Upper lobe of right lung (tissue), 1 donor: Measurements from ENCODE around the gene TNPO3. TPM values are rescaled to one million over a fixed set of nuclear protein-coding genes. Genes with fewer than 3 reads are reported as not detected.
"Not testable (repeated sequence)": the region's sequence is repeated elsewhere in the genome, so short reads cannot be mapped to it uniquely, and the experiment has no call there.

Experiments
- ATAC-seq: fragments of 200-7000 bp; cut with Tn5 transposase; one replicate; pipeline ENCODE4 v1.9.1; 2020; ENCODE audit warnings: mild to moderate bottlenecking, moderate library complexity
- DNase-seq: peaks from one replicate; pipeline ENCODE4 v3.0.0-alpha.2; 2020
- H3K27ac ChIP-seq: fragments of 200-600 bp; one replicate; pipeline ENCODE4 v1.8.0; 2022
- H3K27me3 ChIP-seq: fragments of 200-600 bp; one replicate; pipeline ENCODE4 v1.8.0; 2022; ENCODE audit warnings: mild to moderate bottlenecking
- H3K36me3 ChIP-seq: fragments of 200-600 bp; one replicate; pipeline ENCODE4 v1.8.0; 2022
- H3K4me1 ChIP-seq: fragments of 200-600 bp; one replicate; pipeline ENCODE4 v1.8.0; 2022
- H3K4me3 ChIP-seq: fragments of 200-600 bp; one replicate; pipeline ENCODE4 v1.8.0; 2022; ENCODE audit warnings: mild to moderate bottlenecking
- H3K9me3 ChIP-seq: fragments of 200-600 bp; one replicate; pipeline ENCODE4 v1.8.0; 2022
- intact Hi-C: fragments of 100-400 bp; cut with DNase I; formaldehyde crosslinking; loops from one replicate; pipeline ENCODE4 v1.11.0; 2022
- total RNA-seq: library from RNA; stranded (reverse); fragmentation: NEBNext Ultra II Directional; extraction: Animal tissue kit (Norgen Biotek cat#: 25700); gene quantifications from one replicate; pipeline ENCODE4 v1.2.1, GENCODE V29; 2021
- TF ChIP-seq, protein P1 (sequence below): fragments of 200-600 bp; IDR thresholded peaks from one replicate; pipeline ENCODE4 v1.8.0; 2022; ENCODE audit warnings: antibody characterized with exemption
- donor health status: DM: no; HTN: yes; CAD: no; lungs with severe emphysema.

Gene TNPO3
- total RNA-seq, 1 donor from 2014 or later, result 31.1 TPM

DNA sequence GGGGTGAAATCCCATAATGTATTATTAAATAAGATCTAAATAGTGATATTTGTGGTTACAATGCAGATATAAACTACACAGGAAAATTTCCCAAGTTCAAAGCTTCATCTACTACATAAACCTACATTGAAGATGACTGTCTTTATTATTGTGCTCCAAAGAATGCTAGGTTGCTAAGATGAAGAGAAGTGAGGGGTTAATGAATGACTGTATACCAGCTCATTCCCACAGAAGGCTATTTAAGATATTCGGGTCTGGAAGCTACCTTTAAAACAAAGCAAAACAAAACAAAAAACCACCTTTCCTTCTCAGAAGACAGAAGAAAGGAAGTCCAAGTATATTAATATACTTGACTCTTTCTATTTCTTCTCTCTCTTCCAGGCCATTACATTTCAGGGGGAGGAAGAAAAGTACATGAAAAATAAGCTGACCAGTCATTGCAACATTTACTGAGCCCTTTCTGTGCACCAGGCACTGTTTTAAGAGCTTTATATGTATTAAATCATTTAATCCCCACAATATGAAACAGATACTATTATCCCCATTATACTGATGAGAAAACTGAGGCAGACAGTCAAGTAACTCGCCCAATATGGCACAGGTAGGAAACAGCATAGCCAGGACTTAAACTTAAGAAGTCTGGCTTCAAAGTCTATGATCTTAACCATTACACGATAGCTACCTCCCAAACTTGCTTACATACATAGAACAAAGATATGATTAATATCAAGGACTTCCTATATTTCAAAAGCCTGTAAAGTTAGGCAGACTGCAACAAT lies 48.1 kb downstream of the TNPO3 start:
- Histone ChIP-seq H3K9me3 (no peaks in the 10 kb centered on the region), H3K4me1 (peaks cover 5% of the 10 kb centered on the region), H3K27me3 (no peaks in the 10 kb centered on the region), H3K27ac (no peak overlapping the region), H3K36me3 (peaks cover 41% of the 10 kb centered on the region), H3K4me3 (no peak overlapping the region)
- TF ChIP-seq, protein P1, sequence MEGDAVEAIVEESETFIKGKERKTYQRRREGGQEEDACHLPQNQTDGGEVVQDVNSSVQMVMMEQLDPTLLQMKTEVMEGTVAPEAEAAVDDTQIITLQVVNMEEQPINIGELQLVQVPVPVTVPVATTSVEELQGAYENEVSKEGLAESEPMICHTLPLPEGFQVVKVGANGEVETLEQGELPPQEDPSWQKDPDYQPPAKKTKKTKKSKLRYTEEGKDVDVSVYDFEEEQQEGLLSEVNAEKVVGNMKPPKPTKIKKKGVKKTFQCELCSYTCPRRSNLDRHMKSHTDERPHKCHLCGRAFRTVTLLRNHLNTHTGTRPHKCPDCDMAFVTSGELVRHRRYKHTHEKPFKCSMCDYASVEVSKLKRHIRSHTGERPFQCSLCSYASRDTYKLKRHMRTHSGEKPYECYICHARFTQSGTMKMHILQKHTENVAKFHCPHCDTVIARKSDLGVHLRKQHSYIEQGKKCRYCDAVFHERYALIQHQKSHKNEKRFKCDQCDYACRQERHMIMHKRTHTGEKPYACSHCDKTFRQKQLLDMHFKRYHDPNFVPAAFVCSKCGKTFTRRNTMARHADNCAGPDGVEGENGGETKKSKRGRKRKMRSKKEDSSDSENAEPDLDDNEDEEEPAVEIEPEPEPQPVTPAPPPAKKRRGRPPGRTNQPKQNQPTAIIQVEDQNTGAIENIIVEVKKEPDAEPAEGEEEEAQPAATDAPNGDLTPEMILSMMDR, result no peak
- intact Hi-C loops, result no loop called here
- DNase-seq (no peak), ATAC-seq (no peak)

DNA sequence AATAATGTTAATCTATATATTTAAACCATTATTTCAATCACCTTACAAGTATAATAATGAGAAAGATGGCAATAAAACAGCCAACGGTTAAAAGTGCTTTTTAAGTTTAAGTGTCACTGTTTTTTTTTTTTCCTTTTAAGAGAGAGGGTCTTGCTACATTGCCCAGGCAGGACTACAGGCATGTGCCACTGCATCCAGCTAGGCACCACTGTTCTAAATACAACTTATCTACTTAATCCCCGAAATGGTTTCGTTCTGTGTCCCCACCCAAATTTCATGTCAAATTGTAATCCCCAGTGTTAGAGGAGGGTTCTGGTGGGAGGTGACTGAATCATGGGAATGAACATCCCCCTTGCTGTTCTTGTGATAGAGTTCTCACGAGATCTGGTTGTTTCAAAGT lies 49.7 kb downstream of the TNPO3 start:
- Histone ChIP-seq H3K4me1 (peaks cover 5% of the 10 kb centered on the region), H3K4me3 (no peak overlapping the region), H3K27ac (no peak overlapping the region), H3K36me3 (peaks cover 47% of the 10 kb centered on the region), H3K27me3 (no peaks in the 10 kb centered on the region), H3K9me3 (no peaks in the 10 kb centered on the region)
- TF ChIP-seq, protein P1, result no peak
- ATAC-seq (no peak), DNase-seq (no peak)
- intact Hi-C loops, result no loop called here

DNA sequence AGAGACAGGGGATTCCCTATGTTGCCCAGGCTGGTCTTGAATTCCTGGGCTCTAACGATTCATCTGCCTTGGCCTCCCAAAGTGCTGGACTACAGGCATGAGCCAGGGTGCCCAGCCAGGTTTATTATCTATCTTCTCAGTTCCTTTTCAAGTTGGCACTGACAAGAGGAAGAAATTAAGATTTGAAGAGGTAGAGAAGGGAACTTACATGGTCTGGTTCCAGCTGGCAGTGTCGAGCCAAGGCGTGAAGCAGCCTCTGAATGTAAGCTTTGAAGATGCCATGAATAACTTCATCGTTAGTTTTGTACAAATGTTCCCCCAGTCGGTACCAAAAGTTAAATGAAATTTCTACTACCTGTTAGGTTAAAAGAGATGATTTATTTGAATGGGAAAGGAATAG lies 57.7 kb downstream of the TNPO3 start:
- no peaks in the 10 kb centered on the region for H3K27me3 ChIP-seq
- DNase-seq (no peak), ATAC-seq (no peak)
- peaks cover 81% of the 10 kb centered on the region for H3K36me3 ChIP-seq
- no peaks in the 10 kb centered on the region for H3K9me3 ChIP-seq
- no peak overlapping the region for H3K27ac ChIP-seq
- intact Hi-C loops, result no loop called here
- H3K4me3 ChIP-seq, result no peak overlapping the region
- TF ChIP-seq, protein P1, result no peak
- H3K4me1 ChIP-seq, result no peaks in the 10 kb centered on the region

DNA sequence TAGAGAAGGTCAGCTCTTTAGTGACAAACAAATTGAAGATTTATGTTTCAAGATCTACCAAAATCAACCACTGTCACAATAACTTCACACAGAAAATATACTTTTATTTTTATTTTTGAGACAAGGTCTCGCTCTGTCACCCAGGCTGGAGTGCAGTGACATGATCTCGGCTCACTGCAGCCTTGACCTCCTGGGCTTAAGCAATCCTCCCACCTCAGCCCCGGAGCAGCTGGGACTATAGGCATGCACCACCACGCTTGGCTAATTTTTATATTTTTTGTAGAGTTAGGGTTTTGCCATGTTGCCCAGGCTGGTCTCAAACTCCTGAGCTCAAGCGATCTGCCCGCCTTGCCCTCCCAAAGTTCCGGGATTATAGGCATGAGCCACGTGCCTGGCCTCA lies 60.4 kb downstream of the TNPO3 start:
- H3K4me1 ChIP-seq, H3K27me3 ChIP-seq, DNase-seq, intact Hi-C loops, ATAC-seq, H3K27ac ChIP-seq, H3K9me3 ChIP-seq, H3K4me3 ChIP-seq: not testable (repeated sequence)
- H3K36me3 ChIP-seq, result peaks cover 82% of the 10 kb centered on the region

DNA sequence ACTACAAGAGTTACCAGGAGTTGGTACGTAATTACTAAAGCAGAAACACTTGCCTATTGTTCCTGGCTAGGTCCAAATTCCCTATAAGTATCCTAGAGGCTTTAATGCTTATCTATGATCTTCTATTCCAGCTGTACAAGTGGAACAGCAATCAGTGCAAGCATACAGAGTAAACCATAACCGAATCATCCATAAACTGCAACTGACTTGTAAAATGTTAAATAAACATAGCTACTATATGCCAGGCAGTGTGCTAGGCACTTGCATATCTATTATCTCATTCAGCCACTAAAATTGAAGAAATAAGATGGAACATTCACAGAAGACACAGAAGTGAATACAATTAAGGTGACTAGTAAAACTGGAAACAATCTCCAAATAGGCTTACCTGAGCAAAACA lies 61.5 kb downstream of the TNPO3 start:
- H3K27ac ChIP-seq, result no peak overlapping the region
- H3K4me1 ChIP-seq, result no peaks in the 10 kb centered on the region
- no peak overlapping the region for H3K4me3 ChIP-seq
- no peak for ATAC-seq
- TF ChIP-seq, protein P1, result no peak
- H3K27me3 ChIP-seq, result no peaks in the 10 kb centered on the region
- no peak for DNase-seq
- no peaks in the 10 kb centered on the region for H3K9me3 ChIP-seq
- H3K36me3 ChIP-seq, result peaks cover 89% of the 10 kb centered on the region
- intact Hi-C loops, result no loop called here

DNA sequence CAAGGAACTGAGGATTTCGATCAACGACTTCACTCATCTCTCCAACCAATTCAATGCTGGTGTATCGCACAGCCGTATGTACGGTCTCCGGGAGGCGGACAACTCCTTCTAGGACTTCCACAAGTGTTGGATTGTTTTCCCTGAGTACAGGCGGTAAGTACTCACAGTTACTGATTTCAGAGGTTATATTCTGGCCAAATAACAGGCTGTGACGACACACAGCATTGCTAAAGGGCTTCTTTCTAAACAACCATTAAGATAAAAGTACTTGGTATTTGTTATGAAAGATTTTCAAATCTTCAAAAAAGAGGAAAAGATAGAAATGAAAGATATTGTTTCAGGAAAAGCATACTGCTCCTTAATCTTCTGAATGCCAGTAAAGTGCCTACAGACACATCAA lies 65.0 kb downstream of the TNPO3 start:
- DNase-seq (no peak), ATAC-seq (no peak)
- intact Hi-C loops, result no loop called here
- Histone ChIP-seq H3K4me1 (no peaks in the 10 kb centered on the region), H3K9me3 (no peaks in the 10 kb centered on the region), H3K27ac (no peak overlapping the region), H3K36me3 (peaks cover 86% of the 10 kb centered on the region), H3K4me3 (no peak overlapping the region), H3K27me3 (no peaks in the 10 kb centered on the region)
- TF ChIP-seq, protein P1, result no peak
